ENCODE results near the gene ARHGAP4.

The ARHGAP4 gene

GRCh38 chrX:153925387-153925738 lies 701 bp downstream of the ARHGAP4 start:
- no peak overlapping the region for H4K8ac ChIP-seq (ENCODE audit: low read depth, low read length)
- H3K36me3 ChIP-seq (ENCODE audit: control insufficient read depth, insufficient read depth, low read length) = no peaks in the 10 kb centered on the region
- H3K27me3 ChIP-seq (ENCODE audit: insufficient read depth, low read length, poor library complexity) = no peaks in the 10 kb centered on the region
- no peaks in the 10 kb centered on the region for H3K79me2 ChIP-seq (ENCODE audit: control insufficient read depth, insufficient read depth, low read length)
- no peak overlapping the region for H2AK5ac ChIP-seq (ENCODE audit: low read length)
- no peak overlapping the region for H3K27ac ChIP-seq (ENCODE audit: low read depth, low read length)
- peak overlapping the region; percentile 70 for H3K4ac ChIP-seq (ENCODE audit: low read depth, low read length)
- H2BK120ac ChIP-seq (ENCODE audit: low read depth, low read length) = no peak overlapping the region
- peaks cover 3% of the 10 kb centered on the region for H3K4me1 ChIP-seq (ENCODE audit: control insufficient read depth, low read depth, low read length)
- DNase-seq = no peak
- peak overlapping the region; percentile 47 for H3K18ac ChIP-seq (ENCODE audit: low read length)
- no peak overlapping the region for H2BK5ac ChIP-seq (ENCODE audit: low read length)
- H3K23ac ChIP-seq (ENCODE audit: low read length) = no peak overlapping the region
- H3K4me3 ChIP-seq (ENCODE audit: low read length) = peak overlapping the region; percentile 32
- H2BK15ac ChIP-seq (replicated peaks; ENCODE audit: low read depth) = no peak overlapping the region
- peak overlapping the region; percentile 19 for H3K4me2 ChIP-seq (ENCODE audit: low read length)
- peaks cover 1% of the 10 kb centered on the region for H3K79me1 ChIP-seq (ENCODE audit: low read length)
- H3K9ac ChIP-seq (ENCODE audit: low read length) = peak overlapping the region; percentile 87
- H4K5ac ChIP-seq (ENCODE audit: low read length) = no peak overlapping the region
- no CpG with 5 or more reads among the region's 4 CpGs for WGBS (ENCODE audit: extremely low coverage, insufficient coverage, low lambda C conversion rate)
- H3K56ac ChIP-seq (ENCODE audit: low read length) = peak overlapping the region; percentile 86

DNA sequence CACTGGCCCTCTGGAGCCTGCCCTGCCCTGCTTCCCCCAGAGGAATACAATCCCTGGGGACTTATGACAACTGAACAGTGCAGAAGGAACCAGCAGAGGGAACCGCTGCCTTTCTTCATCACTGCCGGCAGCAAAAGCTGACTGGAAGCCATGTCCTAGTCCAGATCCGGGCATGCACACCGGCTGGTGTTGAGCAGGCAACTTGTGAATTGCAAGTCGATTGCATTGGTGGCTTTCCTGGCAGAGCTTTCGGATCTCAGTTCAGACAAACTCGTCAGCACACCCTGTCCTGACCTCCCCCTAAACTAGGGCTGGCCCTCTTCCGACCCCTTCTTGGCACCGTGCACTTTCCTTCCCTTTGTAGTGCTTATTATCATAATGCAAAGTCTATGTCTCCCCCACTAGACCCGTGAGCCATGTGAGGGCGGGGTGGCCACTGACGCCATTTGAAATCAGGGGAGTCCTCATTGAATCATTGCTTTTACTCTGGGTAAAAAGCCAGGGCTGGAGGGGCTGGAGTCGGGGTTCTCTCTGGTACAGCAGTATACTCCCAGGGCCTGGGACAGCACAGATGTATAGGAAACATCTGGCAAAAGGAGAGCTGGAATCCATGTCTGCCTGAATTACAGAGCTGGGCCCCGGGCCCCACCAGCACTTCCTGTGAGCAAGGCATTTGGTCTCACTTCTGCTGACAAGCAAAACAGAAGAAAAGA lies 1.8 kb downstream of the ARHGAP4 start:
- no peak overlapping the region for H3K9ac ChIP-seq (ENCODE audit: low read length)
- no peak overlapping the region for H2AK5ac ChIP-seq (ENCODE audit: low read length)
- no peak overlapping the region for H4K5ac ChIP-seq (ENCODE audit: low read length)
- H3K36me3 ChIP-seq (ENCODE audit: control insufficient read depth, insufficient read depth, low read length) = no peaks in the 10 kb centered on the region
- H3K27me3 ChIP-seq (ENCODE audit: insufficient read depth, low read length, poor library complexity) = no peaks in the 10 kb centered on the region
- no peak overlapping the region for H3K4ac ChIP-seq (ENCODE audit: low read depth, low read length)
- H2BK15ac ChIP-seq (replicated peaks; ENCODE audit: low read depth) = no peak overlapping the region
- H3K4me2 ChIP-seq (ENCODE audit: low read length) = no peak overlapping the region
- H3K4me3 ChIP-seq (ENCODE audit: low read length) = no peak overlapping the region
- peak overlapping the region; percentile 60 for H3K56ac ChIP-seq (ENCODE audit: low read length)
- H2BK5ac ChIP-seq (ENCODE audit: low read length) = no peak overlapping the region
- no peak overlapping the region for H3K27ac ChIP-seq (ENCODE audit: low read depth, low read length)
- no peaks in the 10 kb centered on the region for H3K79me2 ChIP-seq (ENCODE audit: control insufficient read depth, insufficient read depth, low read length)
- no peak overlapping the region for H3K23ac ChIP-seq (ENCODE audit: low read length)
- peak; percentile 69 for DNase-seq
- H2BK120ac ChIP-seq (ENCODE audit: low read depth, low read length) = no peak overlapping the region
- WGBS (ENCODE audit: extremely low coverage, insufficient coverage, low lambda C conversion rate) = no CpG with 5 or more reads among the region's 14 CpGs
- no peak overlapping the region for H3K18ac ChIP-seq (ENCODE audit: low read length)
- peaks cover 1% of the 10 kb centered on the region for H3K79me1 ChIP-seq (ENCODE audit: low read length)
- H3K4me1 ChIP-seq (ENCODE audit: control insufficient read depth, low read depth, low read length) = peaks cover 3% of the 10 kb centered on the region
- H4K8ac ChIP-seq (ENCODE audit: low read depth, low read length) = no peak overlapping the region

DNA sequence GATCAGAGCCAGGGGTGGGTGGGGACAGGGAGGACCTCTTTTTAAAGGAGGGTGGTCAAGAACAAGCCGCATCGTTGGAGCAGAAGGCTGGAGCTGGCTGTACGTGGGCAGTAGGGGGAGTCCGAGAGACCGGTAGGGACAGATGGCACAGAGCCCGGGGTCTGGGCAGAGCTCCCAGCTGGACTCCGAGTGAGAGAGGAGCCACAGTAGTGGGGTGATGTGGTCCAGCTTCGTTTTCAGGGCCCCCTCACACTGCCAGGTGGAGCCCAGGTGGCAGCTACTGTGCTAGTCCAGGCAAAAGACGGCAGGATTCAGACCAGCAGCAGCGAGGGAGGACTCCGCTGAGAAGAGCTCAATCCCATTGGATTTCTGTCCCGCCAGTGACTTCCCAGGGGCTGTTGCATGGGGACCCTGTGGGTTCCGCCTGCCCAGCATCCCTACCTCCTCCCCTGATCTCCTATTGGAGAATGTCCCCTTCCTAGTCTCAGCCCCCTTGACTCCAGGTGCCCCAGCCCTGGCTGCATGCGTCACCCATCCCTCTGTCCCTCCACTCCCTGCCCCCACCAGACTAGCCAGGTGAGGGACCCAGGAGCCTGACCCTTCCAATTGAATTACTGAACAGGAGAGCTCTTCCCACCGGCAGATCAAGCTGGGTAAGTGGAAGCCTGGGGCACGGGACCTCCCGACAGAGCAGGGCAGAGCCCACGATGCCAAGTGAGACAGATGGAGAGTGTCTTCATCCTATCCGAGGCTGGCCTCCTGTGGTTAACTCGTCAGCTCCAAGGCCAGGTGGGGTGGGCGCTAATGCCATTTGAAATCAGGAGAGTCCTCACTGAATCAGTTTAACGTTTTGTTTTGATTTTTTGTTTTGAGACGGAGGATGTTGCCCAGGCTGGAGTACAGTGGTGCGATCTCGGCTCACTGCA lies 2.9 kb downstream of the ARHGAP4 start:
- Histone ChIP-seq H3K36me3 (ENCODE audit: control insufficient read depth, insufficient read depth, low read length) (no peaks in the 10 kb centered on the region), H2BK5ac (ENCODE audit: low read length) (no peak overlapping the region), H3K79me1 (ENCODE audit: low read length) (peaks cover 1% of the 10 kb centered on the region), H4K5ac (ENCODE audit: low read length) (no peak overlapping the region), H3K4me2 (ENCODE audit: low read length) (no peak overlapping the region), H3K4me1 (ENCODE audit: control insufficient read depth, low read depth, low read length) (peaks cover 3% of the 10 kb centered on the region), H3K9ac (ENCODE audit: low read length) (no peak overlapping the region), H3K56ac (ENCODE audit: low read length) (no peak overlapping the region), H2BK15ac (replicated peaks; ENCODE audit: low read depth) (no peak overlapping the region), H3K18ac (ENCODE audit: low read length) (no peak overlapping the region), H3K79me2 (ENCODE audit: control insufficient read depth, insufficient read depth, low read length) (no peaks in the 10 kb centered on the region), H3K4me3 (ENCODE audit: low read length) (no peak overlapping the region), H2AK5ac (ENCODE audit: low read length) (no peak overlapping the region), H3K27me3 (ENCODE audit: insufficient read depth, low read length, poor library complexity) (no peaks in the 10 kb centered on the region), H3K23ac (ENCODE audit: low read length) (no peak overlapping the region), H4K8ac (ENCODE audit: low read depth, low read length) (no peak overlapping the region), H3K4ac (ENCODE audit: low read depth, low read length) (no peak overlapping the region), H2BK120ac (ENCODE audit: low read depth, low read length) (no peak overlapping the region), H3K27ac (ENCODE audit: low read depth, low read length) (no peak overlapping the region)
- DNase-seq = no peak
- WGBS (ENCODE audit: extremely low coverage, insufficient coverage, low lambda C conversion rate) = no CpG with 5 or more reads among the region's 25 CpGs

GRCh38 chrX:153921511-153922446 lies 4.3 kb downstream of the ARHGAP4 start:
- no peaks in the 10 kb centered on the region for H3K27me3 ChIP-seq (ENCODE audit: insufficient read depth, low read length, poor library complexity)
- no peaks in the 10 kb centered on the region for H3K79me2 ChIP-seq (ENCODE audit: control insufficient read depth, insufficient read depth, low read length)
- H3K27ac ChIP-seq (ENCODE audit: low read depth, low read length) = no peak overlapping the region
- H4K8ac ChIP-seq (ENCODE audit: low read depth, low read length) = no peak overlapping the region
- H3K56ac ChIP-seq (ENCODE audit: low read length) = no peak overlapping the region
- no peak overlapping the region for H2BK120ac ChIP-seq (ENCODE audit: low read depth, low read length)
- H2BK5ac ChIP-seq (ENCODE audit: low read length) = no peak overlapping the region
- peaks cover 1% of the 10 kb centered on the region for H3K79me1 ChIP-seq (ENCODE audit: low read length)
- no peaks in the 10 kb centered on the region for H3K36me3 ChIP-seq (ENCODE audit: control insufficient read depth, insufficient read depth, low read length)
- H3K9ac ChIP-seq (ENCODE audit: low read length) = no peak overlapping the region
- no peak overlapping the region for H2BK15ac ChIP-seq (replicated peaks; ENCODE audit: low read depth)
- H4K5ac ChIP-seq (ENCODE audit: low read length) = no peak overlapping the region
- H3K4me2 ChIP-seq (ENCODE audit: low read length) = no peak overlapping the region
- no peak overlapping the region for H3K4ac ChIP-seq (ENCODE audit: low read depth, low read length)
- DNase-seq = no peak
- H3K4me1 ChIP-seq (ENCODE audit: control insufficient read depth, low read depth, low read length) = peaks cover 3% of the 10 kb centered on the region
- no peak overlapping the region for H2AK5ac ChIP-seq (ENCODE audit: low read length)
- H3K4me3 ChIP-seq (ENCODE audit: low read length) = no peak overlapping the region
- H3K23ac ChIP-seq (ENCODE audit: low read length) = no peak overlapping the region
- WGBS (ENCODE audit: extremely low coverage, insufficient coverage, low lambda C conversion rate) = no CpG with 5 or more reads among the region's 40 CpGs
- H3K18ac ChIP-seq (ENCODE audit: low read length) = no peak overlapping the region

DNA sequence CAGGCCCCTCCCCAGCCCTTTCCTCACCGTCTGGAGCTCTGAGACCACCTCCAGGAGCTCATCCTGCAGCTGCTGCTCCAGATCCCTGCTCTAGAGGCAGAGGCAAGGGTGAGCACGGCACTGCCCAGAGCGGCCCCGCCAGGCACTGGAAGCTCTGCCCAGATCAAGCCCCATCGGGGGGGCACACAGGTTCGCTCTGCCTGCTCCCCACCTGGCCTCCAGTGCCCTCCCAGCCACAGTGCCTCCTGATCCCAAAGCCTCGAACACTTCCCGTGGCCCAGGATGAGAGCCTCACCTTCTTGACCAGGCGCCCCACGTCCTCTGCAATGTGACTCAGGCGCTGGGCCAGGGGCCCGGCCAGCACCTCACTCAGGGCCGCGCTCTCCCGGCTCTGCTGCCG lies 5.0 kb downstream of the ARHGAP4 start:
- Histone ChIP-seq H3K4me1 (ENCODE audit: control insufficient read depth, low read depth, low read length) (peaks cover 3% of the 10 kb centered on the region), H3K36me3 (ENCODE audit: control insufficient read depth, insufficient read depth, low read length) (no peaks in the 10 kb centered on the region), H3K18ac (ENCODE audit: low read length) (no peak overlapping the region), H4K8ac (ENCODE audit: low read depth, low read length) (no peak overlapping the region), H3K79me1 (ENCODE audit: low read length) (peaks cover 1% of the 10 kb centered on the region), H2BK120ac (ENCODE audit: low read depth, low read length) (no peak overlapping the region), H4K5ac (ENCODE audit: low read length) (no peak overlapping the region), H2BK5ac (ENCODE audit: low read length) (no peak overlapping the region), H3K9ac (ENCODE audit: low read length) (no peak overlapping the region), H3K56ac (ENCODE audit: low read length) (no peak overlapping the region), H3K4me3 (ENCODE audit: low read length) (no peak overlapping the region), H3K27ac (ENCODE audit: low read depth, low read length) (no peak overlapping the region), H3K27me3 (ENCODE audit: insufficient read depth, low read length, poor library complexity) (no peaks in the 10 kb centered on the region), H2BK15ac (replicated peaks; ENCODE audit: low read depth) (no peak overlapping the region), H3K79me2 (ENCODE audit: control insufficient read depth, insufficient read depth, low read length) (no peaks in the 10 kb centered on the region), H3K23ac (ENCODE audit: low read length) (no peak overlapping the region), H3K4me2 (ENCODE audit: low read length) (no peak overlapping the region), H3K4ac (ENCODE audit: low read depth, low read length) (no peak overlapping the region), H2AK5ac (ENCODE audit: low read length) (no peak overlapping the region)
- no CpG with 5 or more reads among the region's 16 CpGs for WGBS (ENCODE audit: extremely low coverage, insufficient coverage, low lambda C conversion rate)
- no peak for DNase-seq

Measured in mesendoderm (in vitro differentiated cells).